ENCODE data around the gene CUBN.

GRCh38 chr10:16901106-16901505, 228.5 kb downstream of the CUBN start:
- no peak for TF ChIP-seq EZH2phosphoT487 (IDR thresholded peaks at IDR 0.05; ENCODE audit: insufficient read depth, low read depth)
- TF ChIP-seq EZH2 (IDR thresholded peaks at IDR 0.05; ENCODE audit: insufficient read depth, poor library complexity, severe bottlenecking): no peak
